ENCODE measurements around the gene DNAH10.

DNA sequence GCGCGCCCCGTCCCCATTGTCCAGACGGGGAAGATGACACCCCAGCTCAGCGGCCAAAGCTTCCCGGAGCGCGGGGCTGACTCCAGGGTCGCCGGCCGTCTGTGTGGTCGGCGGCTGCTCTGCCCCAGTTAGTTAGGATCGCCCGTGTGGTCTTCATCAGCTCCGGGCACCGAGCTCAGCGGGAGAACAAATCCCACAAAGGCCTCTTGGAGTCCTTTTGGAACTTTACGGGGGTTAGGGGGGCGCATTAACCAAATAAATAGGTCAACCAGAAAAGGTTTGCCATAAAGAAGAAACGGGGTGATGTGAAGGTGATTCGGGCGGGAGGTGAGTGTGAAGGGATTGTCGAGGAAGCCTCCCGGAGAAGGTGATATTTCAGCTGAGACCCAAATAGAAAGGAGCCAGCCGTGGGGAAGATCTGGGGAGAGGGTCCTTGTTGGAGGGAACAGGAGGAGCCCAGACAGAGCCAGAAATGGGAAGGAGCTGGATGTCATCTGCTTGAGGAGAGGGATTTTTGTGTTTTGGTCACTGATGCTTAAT is 49.3 kb upstream of the DNAH10 start:
- TF ChIP-seq, protein P1, sequence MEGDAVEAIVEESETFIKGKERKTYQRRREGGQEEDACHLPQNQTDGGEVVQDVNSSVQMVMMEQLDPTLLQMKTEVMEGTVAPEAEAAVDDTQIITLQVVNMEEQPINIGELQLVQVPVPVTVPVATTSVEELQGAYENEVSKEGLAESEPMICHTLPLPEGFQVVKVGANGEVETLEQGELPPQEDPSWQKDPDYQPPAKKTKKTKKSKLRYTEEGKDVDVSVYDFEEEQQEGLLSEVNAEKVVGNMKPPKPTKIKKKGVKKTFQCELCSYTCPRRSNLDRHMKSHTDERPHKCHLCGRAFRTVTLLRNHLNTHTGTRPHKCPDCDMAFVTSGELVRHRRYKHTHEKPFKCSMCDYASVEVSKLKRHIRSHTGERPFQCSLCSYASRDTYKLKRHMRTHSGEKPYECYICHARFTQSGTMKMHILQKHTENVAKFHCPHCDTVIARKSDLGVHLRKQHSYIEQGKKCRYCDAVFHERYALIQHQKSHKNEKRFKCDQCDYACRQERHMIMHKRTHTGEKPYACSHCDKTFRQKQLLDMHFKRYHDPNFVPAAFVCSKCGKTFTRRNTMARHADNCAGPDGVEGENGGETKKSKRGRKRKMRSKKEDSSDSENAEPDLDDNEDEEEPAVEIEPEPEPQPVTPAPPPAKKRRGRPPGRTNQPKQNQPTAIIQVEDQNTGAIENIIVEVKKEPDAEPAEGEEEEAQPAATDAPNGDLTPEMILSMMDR (IDR thresholded peaks at IDR 0.05; ENCODE audit: low read depth, low read length) = no peak
- TF ChIP-seq POLR2A (IDR thresholded peaks at IDR 0.05; ENCODE audit: extremely low read depth, insufficient read length) (no peak), MYC (IDR thresholded peaks at IDR 0.05; ENCODE audit: low read depth, low read length) (no peak)
- TF ChIP-seq, protein P2, sequence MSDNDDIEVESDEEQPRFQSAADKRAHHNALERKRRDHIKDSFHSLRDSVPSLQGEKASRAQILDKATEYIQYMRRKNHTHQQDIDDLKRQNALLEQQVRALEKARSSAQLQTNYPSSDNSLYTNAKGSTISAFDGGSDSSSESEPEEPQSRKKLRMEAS (IDR thresholded peaks at IDR 0.05; ENCODE audit: low read depth, low read length) = no peak

Measured in NB4 (cell line).